C4-2B (cell line): Measurements from ENCODE around the gene C7.

ENCODE experiments used
- CTCF ChIP-seq: fragments of 450-650 bp; conservative IDR thresholded peaks from 2 replicates; pipeline ENCODE4 v1.5.1; 2017; ENCODE audit warnings: mild to moderate bottlenecking
- ZFX ChIP-seq: fragments of 450-650 bp; IDR thresholded peaks from 2 replicates; pipeline ENCODE4 v1.6.1; 2017

GRCh38 chr5:40976836-40977235 lies 67.5 kb downstream of the C7 start:
- TF ChIP-seq CTCF (no peak), ZFX (no peak)
